Breast epithelium (tissue), 3 donors: ENCODE results near the gene MACC1.

Source experiments
- CTCF ChIP-seq, 3 donors: fragments of 450-650 bp; IDR thresholded peaks; one replicate each; pipeline ENCODE4 v1.5.1; 2016 to 2017; ENCODE audit warnings: antibody characterized with exemption in 3 of 3, mild to moderate bottlenecking in 3 of 3, moderate library complexity in 3 of 3
- POLR2A ChIP-seq: fragments of 450-650 bp; IDR thresholded peaks from one replicate; pipeline ENCODE4 v1.6.1; 2016; ENCODE audit warnings: antibody characterized with exemption, mild to moderate bottlenecking, moderate library complexity
- POLR2AphosphoS5 ChIP-seq, 3 donors: sonication (generic); formaldehyde crosslinking; IDR thresholded peaks; one replicate each; pipeline ENCODE4 v1.6.1; 2017; ENCODE audit warnings: antibody characterized with exemption in 3 of 3

GRCh38 chr7:20170633-20171032, 46.6 kb downstream of the MACC1 start:
- no peak for TF ChIP-seq POLR2A
- TF ChIP-seq CTCF (IDR thresholded peaks at IDR 0.05) = no peak
- TF ChIP-seq POLR2AphosphoS5 (IDR thresholded peaks at IDR 0.05) = no peak
